Tibial artery (tissue), 4 donors: Measurements from ENCODE around the gene WBP2.

Experiments used
- DNase-seq, 2 donors: peaks; one replicate each; pipeline ENCODE4 v3.0.0-alpha.2; 2019
- H3K27ac ChIP-seq, 2 donors: fragments of 200-600 bp; sonication (generic) in 1 of 2; 1 replicate in 1 of 2; 2 replicates in 1 of 2; pipeline ENCODE4 v1.5.1; 2018 to 2019; ENCODE audit warnings: mild to moderate bottlenecking in 1 of 2
- H3K27me3 ChIP-seq, 2 donors: fragments of 200-600 bp; sonication (generic) in 1 of 2; one replicate each; pipeline versions ENCODE4 v1.5.1 to v1.6.0; 2016 to 2019
- H3K36me3 ChIP-seq, 3 donors: fragments of 200-600 bp; sonication (generic) in 2 of 3; one replicate each; pipeline ENCODE4 v1.5.1; 2016 to 2019; ENCODE audit warnings: mild to moderate bottlenecking in 2 of 3
- H3K4me1 ChIP-seq, 4 donors: fragments of 200-600 bp; sonication (generic) in 2 of 4; 1 replicate in 3 of 4; 2 replicates in 1 of 4; pipeline ENCODE4 v1.5.1; 2016 to 2019
- H3K4me3 ChIP-seq, 2 donors: fragments of 200-600 bp; sonication (generic) in 1 of 2; 1 replicate in 1 of 2; 2 replicates in 1 of 2; pipeline ENCODE4 v1.5.1; 2018 to 2019; ENCODE audit warnings: mild to moderate bottlenecking in 2 of 2
- H3K9me3 ChIP-seq, 3 donors: fragments of 200-600 bp; sonication (generic) in 1 of 3; one replicate each; pipeline ENCODE4 v1.5.1; 2016 to 2019
- intact Hi-C: fragments of 100-400 bp; cut with DNase I; formaldehyde crosslinking; loops from one replicate; pipeline ENCODE4 v1.15.0; 2023; ENCODE audit warnings: low total_unique reads
- TF ChIP-seq, protein P1 (sequence below), 2 experiments: fragments of 200-600 bp in 1 of 2; fragments of 450-650 bp in 1 of 2; IDR thresholded peaks; one replicate each; pipeline ENCODE4 v1.5.1; 2017 to 2019; ENCODE audit warnings: antibody characterized with exemption in 2 of 2, mild to moderate bottlenecking in 1 of 2, moderate library complexity in 1 of 2

The WBP2 gene

DNA sequence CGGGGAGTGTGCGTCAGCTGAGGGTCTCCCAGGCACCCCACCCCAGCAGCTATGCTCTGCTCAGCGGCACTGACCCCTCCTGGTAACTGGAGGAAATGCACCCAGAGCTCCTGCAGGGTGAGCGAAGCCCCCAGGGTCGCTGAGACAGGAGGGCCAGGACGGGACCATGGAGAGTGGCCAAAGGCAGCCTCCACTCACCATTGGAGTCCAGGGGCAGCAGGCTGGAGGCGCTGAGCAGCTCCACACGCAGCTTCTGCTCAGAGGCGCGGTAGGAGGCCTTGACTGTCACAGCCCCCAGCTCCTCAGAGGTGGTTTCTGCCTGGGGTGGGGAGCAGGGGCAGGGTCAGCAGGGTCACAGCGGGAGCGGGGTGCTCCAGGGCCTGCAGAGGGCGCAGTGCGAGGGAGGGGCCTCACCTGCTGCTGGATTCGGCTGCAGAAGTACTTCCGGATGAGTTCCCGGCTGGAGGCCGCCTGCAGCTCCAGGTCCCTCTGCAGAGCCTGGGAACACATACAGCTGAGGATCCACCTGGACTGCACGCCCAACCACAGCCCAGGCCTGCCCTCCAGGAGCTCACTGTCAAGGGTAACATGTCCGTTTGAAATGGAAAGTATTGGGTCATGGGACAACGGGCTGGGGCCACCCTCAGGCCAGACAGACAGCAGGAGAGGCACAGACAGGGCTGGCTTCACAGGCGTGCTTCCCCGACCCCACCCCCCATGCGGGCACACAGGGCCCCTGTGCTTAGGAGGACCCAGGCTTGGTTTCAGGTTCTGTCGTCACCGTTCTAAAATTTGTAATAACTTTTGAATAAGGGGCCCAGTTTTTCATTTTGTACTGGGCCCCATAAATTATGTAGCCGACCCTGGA is 24.7 kb downstream of the WBP2 start:
- intact Hi-C loops = no loop called here

DNA sequence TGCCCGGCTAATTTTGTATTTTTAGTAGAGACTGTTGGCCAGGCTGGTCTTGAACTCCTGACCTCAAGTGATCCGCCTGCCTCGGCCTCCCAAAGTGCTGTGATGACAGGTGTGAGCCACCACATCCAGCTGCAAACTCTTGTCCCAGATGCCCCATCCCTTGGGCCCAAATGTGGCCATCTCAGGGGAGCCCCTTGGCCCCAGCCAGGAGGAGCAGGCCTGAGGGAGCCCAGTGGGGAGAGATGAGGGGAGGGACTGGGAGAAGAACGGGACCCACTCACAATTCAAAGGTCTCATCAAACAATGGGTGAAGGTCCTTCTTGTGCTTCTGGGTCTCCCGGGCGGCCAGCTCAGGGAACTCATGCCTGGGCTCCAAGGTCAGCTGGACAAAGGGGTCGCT is 25.4 kb downstream of the WBP2 start:
- H3K36me3 ChIP-seq = peaks cover 0 to 46% (median 22%) of the 10 kb centered on the region in 3 donors
- peaks cover 0 to 25% (median 17%) of the 10 kb centered on the region in 4 donors for H3K4me1 ChIP-seq
- H3K27ac ChIP-seq = no peak overlapping the region
- intact Hi-C loops = no loop called here
- H3K9me3 ChIP-seq = no peaks in the 10 kb centered on the region
- no peaks in the 10 kb centered on the region for H3K27me3 ChIP-seq
- TF ChIP-seq, protein P1, sequence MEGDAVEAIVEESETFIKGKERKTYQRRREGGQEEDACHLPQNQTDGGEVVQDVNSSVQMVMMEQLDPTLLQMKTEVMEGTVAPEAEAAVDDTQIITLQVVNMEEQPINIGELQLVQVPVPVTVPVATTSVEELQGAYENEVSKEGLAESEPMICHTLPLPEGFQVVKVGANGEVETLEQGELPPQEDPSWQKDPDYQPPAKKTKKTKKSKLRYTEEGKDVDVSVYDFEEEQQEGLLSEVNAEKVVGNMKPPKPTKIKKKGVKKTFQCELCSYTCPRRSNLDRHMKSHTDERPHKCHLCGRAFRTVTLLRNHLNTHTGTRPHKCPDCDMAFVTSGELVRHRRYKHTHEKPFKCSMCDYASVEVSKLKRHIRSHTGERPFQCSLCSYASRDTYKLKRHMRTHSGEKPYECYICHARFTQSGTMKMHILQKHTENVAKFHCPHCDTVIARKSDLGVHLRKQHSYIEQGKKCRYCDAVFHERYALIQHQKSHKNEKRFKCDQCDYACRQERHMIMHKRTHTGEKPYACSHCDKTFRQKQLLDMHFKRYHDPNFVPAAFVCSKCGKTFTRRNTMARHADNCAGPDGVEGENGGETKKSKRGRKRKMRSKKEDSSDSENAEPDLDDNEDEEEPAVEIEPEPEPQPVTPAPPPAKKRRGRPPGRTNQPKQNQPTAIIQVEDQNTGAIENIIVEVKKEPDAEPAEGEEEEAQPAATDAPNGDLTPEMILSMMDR (IDR thresholded peaks at IDR 0.05) = no peak
- DNase-seq = no peak
- no peak overlapping the region for H3K4me3 ChIP-seq

More for the DNA sequence above, 24.7 kb downstream of the WBP2 start:
- DNase-seq = no peak
- Histone ChIP-seq H3K4me3 (no peak overlapping the region), H3K9me3 (no peaks in the 10 kb centered on the region), H3K27me3 (no peaks in the 10 kb centered on the region), H3K4me1 (peaks cover 0 to 28% (median 18%) of the 10 kb centered on the region in 4 donors), H3K36me3 (peaks cover 0 to 46% (median 17%) of the 10 kb centered on the region in 3 donors), H3K27ac (no peak overlapping the region)
- TF ChIP-seq, protein P1 (IDR thresholded peaks at IDR 0.05) = peak in 1 of 2 experiments; percentile 24

DNA sequence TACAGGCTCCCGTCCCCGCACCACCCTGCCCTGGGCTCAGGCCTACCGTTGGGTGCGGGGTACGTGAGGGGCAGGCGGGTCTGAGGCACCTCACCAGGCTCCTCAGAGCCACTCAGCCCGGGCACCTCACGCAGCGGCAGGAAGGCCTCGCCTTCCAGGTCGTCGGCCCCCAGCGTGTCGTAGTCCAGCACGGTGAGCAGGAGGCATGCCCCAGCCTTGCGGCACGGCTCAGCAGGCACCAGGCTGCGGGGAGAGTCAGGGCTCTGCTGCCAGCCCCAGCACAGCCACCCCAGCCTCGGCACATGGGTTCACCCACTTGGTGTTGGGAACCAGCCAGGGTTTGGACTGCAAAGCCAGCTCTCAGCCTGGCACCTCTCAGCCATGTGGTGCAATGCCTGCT is 26.4 kb downstream of the WBP2 start:
- intact Hi-C loops = no loop called here
- H3K4me3 ChIP-seq = no peak overlapping the region
- peaks cover 5 to 47% (median 22%) of the 10 kb centered on the region in 3 donors for H3K36me3 ChIP-seq
- H3K9me3 ChIP-seq = no peaks in the 10 kb centered on the region
- peaks cover 0 to 25% (median 17%) of the 10 kb centered on the region in 4 donors for H3K4me1 ChIP-seq
- no peak for DNase-seq
- H3K27me3 ChIP-seq = no peaks in the 10 kb centered on the region
- TF ChIP-seq, protein P1 (IDR thresholded peaks at IDR 0.05) = no peak
- no peak overlapping the region for H3K27ac ChIP-seq

DNA sequence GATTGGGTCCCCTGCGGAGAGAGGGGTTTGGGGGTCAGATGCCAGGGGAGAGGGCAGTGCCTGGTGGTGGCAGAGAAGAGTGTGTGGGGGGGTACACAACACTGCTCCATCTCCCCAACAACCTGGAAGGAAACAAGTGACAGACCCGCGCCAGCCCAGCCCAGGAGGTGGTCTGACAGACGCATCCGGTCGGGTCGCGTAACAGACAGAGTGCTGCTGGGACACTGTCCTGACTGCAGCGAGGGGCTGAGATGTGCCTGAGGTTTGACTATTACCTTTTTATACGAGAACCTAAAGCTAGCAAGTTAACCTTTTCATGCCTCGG is 27.1 kb downstream of the WBP2 start:
- Histone ChIP-seq H3K9me3 (no peaks in the 10 kb centered on the region), H3K27me3 (no peaks in the 10 kb centered on the region), H3K4me3 (peak overlapping the region; percentile 38 to 44), H3K36me3 (peaks cover 12 to 49% (median 24%) of the 10 kb centered on the region in 3 donors), H3K27ac (peak overlapping the region; percentile 70 to 71), H3K4me1 (peaks cover 0 to 30% (median 17%) of the 10 kb centered on the region in 4 donors)
- intact Hi-C loops = no loop called here
- no peak for DNase-seq
- TF ChIP-seq, protein P1 (IDR thresholded peaks at IDR 0.05) = no peak

DNA sequence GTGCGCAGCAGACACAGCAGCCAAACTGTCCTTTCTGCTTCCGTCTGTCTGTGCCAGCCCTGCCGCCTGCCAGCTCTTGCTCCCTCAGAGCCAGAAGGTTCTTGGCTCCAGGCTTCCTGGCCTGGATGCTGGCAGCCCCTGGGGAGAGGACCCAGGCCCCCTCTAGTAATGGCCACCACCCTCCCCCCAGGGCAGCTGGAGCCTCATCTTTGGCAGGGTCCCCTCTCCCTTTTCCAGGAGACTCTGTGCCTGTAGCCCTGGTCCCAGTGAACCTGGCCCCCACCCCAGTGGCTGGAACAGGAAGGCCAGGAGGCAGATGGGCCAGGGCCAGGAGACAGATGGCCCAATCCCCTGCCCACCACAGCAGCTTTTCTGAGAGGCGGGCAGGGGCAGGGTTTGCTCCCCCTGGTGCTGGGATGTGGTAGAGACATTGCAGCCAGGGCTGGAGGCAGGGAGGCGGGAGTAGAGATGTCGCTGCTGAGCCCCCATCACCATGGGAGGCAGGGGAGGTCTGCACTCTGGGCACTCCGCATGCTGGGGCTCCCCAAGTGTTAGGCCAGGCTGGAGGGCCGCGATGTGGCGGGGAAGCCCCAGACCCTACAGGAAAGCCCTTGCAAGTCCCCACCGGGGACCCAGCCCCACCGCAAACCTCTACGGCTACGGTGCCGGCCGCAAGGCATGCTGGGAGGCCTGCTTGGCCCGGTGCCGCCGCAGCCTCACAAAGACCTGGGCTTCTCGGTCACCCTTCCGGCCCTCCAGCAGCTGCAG is 27.6 kb downstream of the WBP2 start:
- Histone ChIP-seq H3K9me3 (no peaks in the 10 kb centered on the region), H3K27me3 (no peaks in the 10 kb centered on the region), H3K4me1 (peaks cover 0 to 35% (median 17%) of the 10 kb centered on the region in 4 donors), H3K36me3 (peaks cover 16 to 49% (median 26%) of the 10 kb centered on the region in 3 donors), H3K27ac (peak overlapping the region; percentile 70 to 71), H3K4me3 (peak overlapping the region; percentile 38 to 44)
- TF ChIP-seq, protein P1 (IDR thresholded peaks at IDR 0.05) = peak; percentile 59 to 64
- peak; percentile 59 to 81 for DNase-seq
- intact Hi-C loops = no loop called here
